ENCODE data around the gene OPCML.

Gene OPCML

GRCh38 chr11:133388975-133389568 is 143.2 kb downstream of the OPCML start:
- H3K4me3 ChIP-seq (ENCODE audit: low read length) = no peak overlapping the region

DNA sequence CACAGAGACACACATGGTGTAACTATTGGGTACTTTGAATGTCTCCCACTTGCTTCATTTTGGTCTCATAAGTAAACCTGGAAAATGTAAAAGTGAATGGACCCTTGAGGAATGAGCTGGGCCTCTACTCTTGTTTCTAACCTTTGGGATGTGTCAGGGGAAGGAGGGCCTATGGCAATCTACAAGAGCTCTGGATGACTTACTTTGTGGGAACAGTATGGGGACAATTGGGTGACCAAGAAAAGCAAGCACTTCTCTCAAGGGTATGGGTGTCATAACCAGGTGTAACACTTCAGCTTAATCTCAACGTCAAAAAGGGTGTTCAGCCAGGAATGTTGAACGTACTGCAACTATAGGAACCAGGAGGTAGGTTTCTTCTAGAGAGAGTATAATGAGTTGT is 144.0 kb downstream of the OPCML start:
- H3K4me3 ChIP-seq (ENCODE audit: low read length) = no peak overlapping the region
- no peak for TF ChIP-seq ZNF274 (IDR thresholded peaks at IDR 0.05; ENCODE audit: low read depth, low read length)

More at GRCh38 chr11:133388975-133389568, 143.2 kb downstream of the OPCML start:
- TF ChIP-seq ZNF274 (IDR thresholded peaks at IDR 0.05; ENCODE audit: low read depth, low read length) = no peak

DNA sequence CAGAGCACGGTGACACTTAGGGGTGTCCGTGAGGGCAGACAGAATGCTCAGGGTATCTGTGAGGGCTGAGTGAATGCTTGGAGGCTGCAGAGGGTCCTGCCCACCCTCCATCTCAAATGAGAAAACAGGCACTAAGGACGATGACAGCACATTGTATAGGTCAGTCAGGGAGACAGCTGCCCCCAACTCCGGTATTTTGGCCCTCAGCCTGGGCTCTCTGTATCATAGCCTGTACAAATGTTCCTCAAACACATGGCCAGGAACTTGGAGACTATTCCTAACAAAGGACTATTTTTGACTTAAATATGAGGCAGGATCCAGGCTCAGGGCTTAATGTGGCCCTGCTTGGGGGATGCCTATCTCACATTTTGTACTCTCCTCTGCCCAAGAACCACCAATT is 145.4 kb downstream of the OPCML start:
- no peak for TF ChIP-seq ZNF274 (IDR thresholded peaks at IDR 0.05; ENCODE audit: low read depth, low read length)
- H3K4me3 ChIP-seq (ENCODE audit: low read length) = no peak overlapping the region

- TF ChIP-seq ZNF274 (IDR thresholded peaks at IDR 0.05; ENCODE audit: low read depth, low read length) = no peak
- H3K4me3 ChIP-seq (ENCODE audit: low read length) = no peak overlapping the region
Observed at GRCh38 chr11:133386262-133386661, 146.0 kb downstream of the OPCML start.

DNA sequence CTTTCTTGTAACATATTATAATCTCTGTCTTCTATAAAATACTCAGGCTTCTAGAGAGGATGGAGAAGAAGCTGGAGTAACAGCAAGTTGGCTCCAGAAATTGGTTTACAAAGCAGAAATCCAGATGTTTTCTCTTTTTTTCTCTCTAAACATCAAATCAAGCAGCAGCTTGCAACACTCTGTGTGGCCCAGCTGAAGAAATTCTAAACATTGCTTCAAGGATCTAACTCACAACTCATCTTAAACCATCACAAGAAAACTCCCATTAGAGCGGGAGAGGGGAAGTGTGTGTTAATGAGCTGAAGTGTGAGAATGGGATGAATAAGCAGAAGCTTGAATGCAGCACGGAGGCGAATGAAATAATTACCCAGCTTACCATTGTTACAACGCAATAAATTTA is 146.5 kb downstream of the OPCML start:
- no peak for TF ChIP-seq ZNF274 (IDR thresholded peaks at IDR 0.05; ENCODE audit: low read depth, low read length)
- H3K4me3 ChIP-seq (ENCODE audit: low read length) = no peak overlapping the region

GRCh38 chr11:133384731-133385130 is 147.6 kb downstream of the OPCML start:
- TF ChIP-seq ZNF274 (IDR thresholded peaks at IDR 0.05; ENCODE audit: low read depth, low read length) = no peak
- H3K4me3 ChIP-seq (ENCODE audit: low read length) = no peak overlapping the region

DNA sequence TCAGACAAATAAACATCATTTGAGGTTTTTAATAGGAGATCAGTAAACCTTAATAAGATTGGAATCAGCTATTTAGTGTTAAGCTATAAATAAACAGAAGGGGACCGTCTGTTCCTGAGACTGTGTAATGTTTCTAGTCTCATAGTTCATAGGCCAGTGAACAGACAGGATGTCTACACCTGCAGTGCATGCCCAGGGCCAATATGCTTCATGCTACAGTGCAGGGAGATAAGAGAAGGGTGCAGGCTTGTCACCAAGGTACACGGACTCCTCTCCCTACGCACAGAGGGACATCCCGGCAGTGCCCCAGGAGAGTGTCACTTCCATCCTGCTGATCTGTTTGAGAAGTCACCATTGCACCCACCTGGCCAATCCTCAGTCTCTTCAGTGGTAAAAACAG is 148.6 kb downstream of the OPCML start:
- TF ChIP-seq ZNF274 (IDR thresholded peaks at IDR 0.05; ENCODE audit: low read depth, low read length) = no peak
- no peak overlapping the region for H3K4me3 ChIP-seq (ENCODE audit: low read length)

GRCh38 chr11:133383201-133383600 is 149.1 kb downstream of the OPCML start:
- TF ChIP-seq ZNF274 (IDR thresholded peaks at IDR 0.05; ENCODE audit: low read depth, low read length) = no peak
- H3K4me3 ChIP-seq (ENCODE audit: low read length) = no peak overlapping the region

GRCh38 chr11:133382131-133382812 is 150.0 kb downstream of the OPCML start:
- TF ChIP-seq ZNF274 (IDR thresholded peaks at IDR 0.05; ENCODE audit: low read depth, low read length) = no peak
- no peak overlapping the region for H3K4me3 ChIP-seq (ENCODE audit: low read length)

- no peak for TF ChIP-seq ZNF274 (IDR thresholded peaks at IDR 0.05; ENCODE audit: low read depth, low read length)
- no peak overlapping the region for H3K4me3 ChIP-seq (ENCODE audit: low read length)
Observed at GRCh38 chr11:133381761-133382130, 150.6 kb downstream of the OPCML start.

DNA sequence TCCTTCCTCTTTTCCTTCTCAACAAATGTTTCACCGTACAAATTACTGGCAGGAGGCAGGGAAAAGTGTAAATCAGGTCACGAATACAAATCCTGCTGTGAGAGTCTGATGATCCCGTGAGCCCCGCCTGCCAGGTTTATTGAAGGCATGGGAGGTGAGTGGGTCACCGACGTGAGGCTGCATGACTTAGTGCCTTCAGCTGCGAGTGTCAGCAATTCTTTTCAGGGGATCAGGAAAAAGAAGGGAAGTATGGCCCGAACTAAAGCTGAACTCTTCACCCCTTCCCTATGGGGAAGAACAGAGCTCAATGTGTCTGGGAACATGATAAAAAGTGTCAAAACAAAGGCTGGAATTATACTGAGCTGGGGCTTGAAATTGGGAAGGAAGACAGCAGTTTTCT is 166.2 kb downstream of the OPCML start:
- no peak overlapping the region for H3K4me3 ChIP-seq (ENCODE audit: low read length)
- TF ChIP-seq ZNF274 (IDR thresholded peaks at IDR 0.05; ENCODE audit: low read depth, low read length) = no peak

DNA sequence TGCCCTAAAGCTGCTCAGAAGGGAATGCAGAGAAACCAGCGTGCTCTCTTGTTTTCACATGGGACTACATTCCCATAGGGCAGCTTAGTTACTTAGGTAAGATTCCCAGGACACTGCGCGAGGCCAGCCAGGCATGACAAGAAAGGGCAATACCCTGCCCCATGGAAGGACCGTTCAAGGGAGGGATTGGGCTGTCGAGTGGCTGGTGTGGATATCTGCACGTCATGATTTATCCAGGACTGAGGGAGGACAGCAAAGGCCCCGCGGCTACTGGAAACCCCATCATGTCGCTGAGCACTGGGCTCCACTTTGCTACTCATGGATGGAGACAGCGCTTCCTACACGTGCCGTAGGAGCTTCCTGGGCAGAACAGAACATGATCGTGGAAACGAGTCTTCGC is 169.4 kb downstream of the OPCML start:
- no peak overlapping the region for H3K4me3 ChIP-seq (ENCODE audit: low read length)
- no peak for TF ChIP-seq ZNF274 (IDR thresholded peaks at IDR 0.05; ENCODE audit: low read depth, low read length)

- H3K4me3 ChIP-seq (ENCODE audit: low read length) = no peak overlapping the region
- TF ChIP-seq ZNF274 (IDR thresholded peaks at IDR 0.05; ENCODE audit: low read depth, low read length) = no peak
Observed at GRCh38 chr11:133362156-133362555, 170.1 kb downstream of the OPCML start.

- H3K4me3 ChIP-seq (ENCODE audit: low read length) = no peak overlapping the region
- no peak for TF ChIP-seq ZNF274 (IDR thresholded peaks at IDR 0.05; ENCODE audit: low read depth, low read length)
Observed at GRCh38 chr11:133361689-133361994, 170.7 kb downstream of the OPCML start.

DNA sequence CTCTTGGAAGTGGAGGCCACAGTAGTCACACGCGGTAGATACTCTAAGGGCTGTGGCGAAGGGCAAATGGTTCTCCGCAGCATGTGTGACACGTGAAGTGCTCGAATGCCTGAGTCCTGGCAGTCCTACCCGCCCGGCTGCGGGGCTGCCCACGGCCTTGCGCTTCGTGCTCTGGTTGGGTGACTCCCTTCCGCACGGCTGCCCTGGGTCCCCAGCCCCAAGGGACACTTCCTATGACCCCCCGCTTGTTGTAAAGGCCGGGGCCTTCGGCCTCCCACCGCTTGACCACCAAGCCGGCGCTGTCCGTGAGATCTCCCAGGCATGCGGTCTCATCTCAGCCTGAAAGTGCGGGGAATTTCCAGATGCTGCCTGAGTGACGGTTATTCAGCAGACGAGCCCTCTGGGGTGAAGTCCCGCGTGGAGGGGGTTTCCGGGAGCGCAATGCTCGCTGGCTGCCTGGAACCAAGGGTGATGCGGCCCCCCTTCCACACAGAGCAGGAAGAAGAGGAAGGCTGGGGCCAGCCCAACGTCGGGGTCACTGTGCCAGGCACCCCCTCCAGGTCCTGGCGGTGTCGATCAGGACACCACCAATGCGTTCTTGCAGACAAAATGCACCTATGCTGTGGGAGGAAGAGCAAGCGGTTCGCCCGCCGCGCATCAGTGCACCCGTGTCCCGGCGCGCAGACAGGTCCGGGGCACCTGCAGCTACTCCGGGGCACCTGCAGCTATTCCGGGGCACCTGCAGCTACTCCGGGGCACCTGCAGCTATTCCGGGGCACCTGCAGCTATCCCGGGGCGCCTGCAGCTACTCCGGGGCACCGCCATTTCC is 171.2 kb downstream of the OPCML start:
- no peak overlapping the region for H3K4me3 ChIP-seq (ENCODE audit: low read length)
- TF ChIP-seq ZNF274 (IDR thresholded peaks at IDR 0.05; ENCODE audit: low read depth, low read length) = no peak
